Measurements from ENCODE around the gene ADAMTS17.

- TF ChIP-seq CTCF (IDR thresholded peaks at IDR 0.05) (no peak), POLR2A (IDR thresholded peaks at IDR 0.05) (no peak)
These were observed 305.8 kb downstream of the ADAMTS17 start for GRCh38 chr15:100036015-100036414.
